HG02642 (cell line): Measurements from ENCODE around the gene PCLO.
"Not testable (repeated sequence)": the region's sequence is repeated elsewhere in the genome, so short reads cannot be mapped to it uniquely, and the experiment has no call there.

Source experiments
- ATAC-seq: cut with Tn5 transposase; IDR thresholded peaks from one replicate; pipeline ENCODE4 v1.9.1; 2021; ENCODE audit warnings: mild to moderate bottlenecking; ENCODE audit not compliant: unreplicated experiment, poor library complexity

The PCLO gene

DNA sequence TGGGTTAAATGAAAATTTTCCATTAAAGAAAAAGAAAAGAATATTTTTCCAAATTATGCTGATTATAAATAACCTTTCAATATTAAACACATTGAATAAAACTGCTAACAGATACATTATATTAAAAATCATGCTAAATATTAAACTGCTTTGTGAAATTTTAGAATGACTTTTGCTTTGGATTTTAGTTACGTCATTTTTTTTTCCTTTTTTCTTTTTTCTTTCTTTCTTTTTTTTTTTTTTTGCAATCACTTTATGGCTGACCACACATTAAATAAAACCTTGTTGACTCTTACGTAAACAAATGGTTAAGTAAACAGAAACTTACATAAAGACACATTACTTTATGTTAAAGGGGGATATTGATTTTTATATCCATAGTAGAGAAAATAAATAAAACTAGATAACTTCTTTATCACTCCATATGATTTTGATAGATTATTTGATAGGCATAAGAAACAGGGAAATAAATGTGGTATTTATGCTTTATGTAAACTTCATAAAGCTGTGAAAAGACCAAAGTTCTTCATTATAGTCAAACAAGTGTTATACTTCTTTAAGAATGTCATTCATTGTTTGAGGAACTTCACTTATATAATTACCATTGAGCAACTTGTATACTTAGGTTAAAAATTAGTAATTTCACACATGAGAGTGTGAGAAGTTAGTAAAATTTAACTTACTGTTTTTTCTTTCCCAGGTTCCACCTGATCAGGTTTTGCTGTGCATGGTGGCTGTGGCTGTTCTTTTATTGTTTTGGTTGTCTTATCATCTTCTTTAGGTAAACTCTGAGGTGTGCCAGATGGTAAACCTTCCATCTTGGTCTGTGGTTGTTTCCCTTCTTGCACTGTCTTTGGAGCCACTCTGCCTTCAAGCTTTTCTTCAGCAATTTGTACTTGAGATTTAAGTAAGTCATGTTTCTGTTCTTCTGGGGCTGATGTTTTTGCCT, 197.3 kb downstream of the PCLO start:
- ATAC-seq: no peak

DNA sequence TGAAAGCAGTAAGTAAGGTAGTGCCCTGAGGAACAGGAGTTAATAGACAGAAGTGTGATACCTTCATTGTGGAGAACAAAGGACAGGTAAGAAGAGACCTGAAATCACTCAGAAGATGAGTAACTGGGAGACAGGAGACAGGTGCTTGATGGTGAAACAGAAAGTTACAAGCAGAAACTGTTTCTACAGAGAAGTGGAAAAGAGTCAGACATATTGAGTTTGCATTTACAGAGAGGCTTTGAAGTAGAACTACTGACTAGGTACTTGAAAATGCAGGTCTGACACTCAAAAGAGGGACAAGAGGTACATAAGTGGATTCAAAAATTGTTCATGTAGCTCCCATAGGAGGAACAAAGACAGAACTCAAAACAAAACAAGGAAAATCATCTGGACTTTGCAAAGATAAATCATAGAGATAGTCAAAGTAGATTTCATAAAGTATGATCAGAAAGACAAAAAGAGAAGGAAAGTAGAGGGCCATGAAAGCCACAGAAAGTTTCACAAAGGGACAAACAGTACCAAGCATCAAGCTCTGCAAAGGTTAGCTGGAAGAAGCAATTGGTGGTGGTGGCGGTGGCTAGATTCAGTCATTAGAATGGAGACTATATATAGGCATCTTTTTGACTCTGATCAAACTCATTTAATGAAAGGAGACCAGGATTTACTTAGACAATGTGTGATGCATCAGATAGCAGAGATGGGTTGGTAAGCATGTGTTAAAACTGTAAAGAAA, 198.4 kb downstream of the PCLO start:
- ATAC-seq: no peak

DNA sequence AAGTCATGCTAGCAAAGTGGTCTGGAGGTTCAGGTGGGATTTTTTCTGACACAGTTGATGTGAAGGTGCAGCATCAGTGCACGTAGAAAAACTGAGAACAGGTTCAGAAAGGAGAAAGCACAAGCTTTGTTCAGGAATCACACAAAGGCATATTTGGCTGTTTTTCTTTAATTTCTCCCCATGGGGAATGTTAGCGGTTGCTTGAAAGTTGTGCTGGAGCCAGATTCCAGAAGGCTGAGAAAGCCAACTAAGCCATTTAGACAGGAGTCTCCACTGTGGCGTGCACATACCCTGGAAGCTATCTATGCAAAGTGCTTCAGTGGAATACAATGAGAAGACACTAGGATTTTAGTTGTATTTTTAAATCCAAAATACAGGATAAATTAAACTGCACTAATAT, 201.4 kb downstream of the PCLO start:
- no peak for ATAC-seq

DNA sequence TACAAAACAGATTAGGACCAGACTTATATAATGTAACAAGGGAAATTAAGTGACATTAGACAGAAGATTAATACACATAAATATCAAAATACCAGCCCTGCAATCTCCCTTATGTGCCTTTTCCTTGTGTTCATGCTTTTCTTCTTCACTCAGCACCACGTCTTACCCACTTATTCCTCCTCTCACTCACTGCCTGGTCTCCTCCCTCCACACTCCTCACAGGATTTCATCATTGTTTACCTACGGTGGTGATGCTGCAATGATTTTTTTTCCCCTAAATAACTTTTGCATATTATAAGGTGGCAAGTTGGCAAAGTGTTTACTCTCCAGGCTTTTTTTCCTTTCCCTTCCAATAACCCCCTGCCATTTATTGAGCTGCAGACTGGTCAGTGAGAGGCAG, 203.2 kb downstream of the PCLO start:
- ATAC-seq: no peak

DNA sequence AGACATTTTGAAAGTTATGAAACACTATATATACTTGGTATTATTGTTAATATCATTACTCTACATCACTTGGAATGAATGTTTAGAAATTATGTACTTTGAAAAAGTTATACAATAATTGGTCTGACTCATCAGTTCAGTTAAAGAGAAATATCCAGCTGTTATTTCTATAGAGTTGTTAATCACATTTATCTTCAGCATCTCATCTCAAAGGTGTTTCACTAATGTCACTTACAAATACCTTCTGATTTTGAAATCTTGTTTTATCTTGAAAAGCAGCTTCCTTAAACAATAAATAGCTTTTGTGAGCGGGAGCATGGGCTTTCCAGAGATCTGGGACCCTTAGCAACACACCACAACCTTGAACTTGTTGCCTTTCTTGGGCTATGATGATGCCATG, 205.2 kb downstream of the PCLO start:
- ATAC-seq: no peak

DNA sequence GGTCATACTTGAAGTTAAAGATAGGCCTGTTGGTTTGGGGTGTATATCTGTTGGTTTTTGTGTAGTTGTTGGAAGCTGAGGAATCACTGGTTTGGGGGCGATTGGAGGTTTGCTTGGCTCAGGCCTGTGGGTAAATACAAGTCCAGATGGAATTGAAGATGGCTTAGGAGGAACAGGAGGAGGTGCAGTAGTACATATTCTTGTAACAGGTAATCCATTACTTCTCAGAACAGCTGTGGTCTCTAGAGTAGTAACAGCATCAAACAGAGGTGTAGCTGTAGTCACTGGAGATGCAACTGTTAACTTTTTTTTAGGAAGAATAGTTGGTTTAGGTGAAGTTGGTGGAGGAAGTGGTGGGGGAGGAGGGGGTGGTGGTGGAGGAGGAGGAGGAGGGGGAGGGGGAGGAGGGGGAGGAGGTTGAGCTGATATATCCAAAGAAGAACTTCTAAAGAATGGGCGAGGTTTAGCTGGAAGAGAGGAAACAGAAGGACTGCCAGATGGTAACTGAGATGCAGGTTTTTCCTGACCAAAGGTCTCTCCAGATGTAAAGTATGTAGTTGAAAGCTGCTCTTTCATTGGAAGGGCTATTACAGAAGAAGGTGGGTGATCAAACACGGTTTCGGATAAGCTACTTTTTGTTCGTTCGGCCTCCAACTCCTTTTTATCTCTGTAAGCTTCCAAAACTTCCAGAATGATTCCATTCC, 209.2 kb downstream of the PCLO start:
- ATAC-seq: no peak

DNA sequence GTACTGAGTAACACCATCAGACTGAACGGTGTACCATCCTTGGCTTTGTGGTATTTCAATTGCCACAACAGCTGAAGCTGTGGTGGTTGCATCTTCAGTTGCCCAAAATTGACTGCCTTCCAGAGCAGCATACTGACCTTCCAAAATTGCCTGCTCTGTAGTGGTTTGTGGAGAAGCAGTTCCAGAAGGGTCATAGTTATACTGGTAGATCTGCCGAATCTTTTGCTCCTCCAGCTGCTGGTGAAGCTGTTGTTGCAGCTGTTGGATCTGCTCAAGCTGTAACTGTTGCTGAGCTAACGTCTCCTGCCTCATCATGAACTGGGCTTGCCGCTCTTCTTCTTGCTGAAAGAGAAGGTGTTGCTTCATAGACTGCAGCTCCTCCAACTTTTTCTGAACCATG, 212.2 kb downstream of the PCLO start:
- ATAC-seq: no peak

DNA sequence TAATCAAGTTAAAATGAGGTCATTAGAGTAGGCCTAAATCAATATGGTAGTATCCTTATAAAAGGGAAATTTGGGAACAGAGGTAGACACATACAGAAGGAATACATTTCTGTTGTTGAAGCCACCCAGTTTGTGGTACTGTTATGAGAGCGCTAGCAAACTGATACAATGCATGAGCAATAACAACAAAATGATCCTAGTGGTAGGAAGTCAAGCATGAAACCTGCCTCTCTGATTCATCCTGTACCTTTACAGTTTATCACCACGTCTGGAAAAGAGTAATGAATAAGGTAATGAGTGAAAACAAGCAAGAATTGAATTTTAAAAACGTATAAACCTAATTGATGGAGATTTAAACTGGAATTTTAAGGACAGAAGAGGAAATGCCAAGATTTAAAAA, 217.2 kb downstream of the PCLO start:
- ATAC-seq: no peak

DNA sequence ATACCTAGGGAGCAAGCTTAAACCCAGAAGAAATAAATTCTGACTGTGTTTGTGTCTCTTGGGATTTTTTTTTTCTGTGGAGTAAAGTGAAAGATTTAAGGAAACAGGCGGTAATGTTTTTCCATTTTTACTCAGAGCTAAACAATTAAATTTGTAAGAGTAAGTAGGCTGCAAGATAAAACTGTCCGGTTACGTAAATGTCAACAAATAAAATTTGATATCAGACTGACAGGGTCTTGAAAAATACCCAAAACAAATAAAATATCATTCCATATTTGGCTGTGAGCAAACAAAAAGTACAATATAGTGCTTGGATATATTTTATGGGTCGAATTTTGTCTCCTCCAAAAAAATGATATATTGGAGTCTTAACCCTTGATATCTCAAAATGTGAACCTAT, 217.6 kb downstream of the PCLO start:
- ATAC-seq: no peak

DNA sequence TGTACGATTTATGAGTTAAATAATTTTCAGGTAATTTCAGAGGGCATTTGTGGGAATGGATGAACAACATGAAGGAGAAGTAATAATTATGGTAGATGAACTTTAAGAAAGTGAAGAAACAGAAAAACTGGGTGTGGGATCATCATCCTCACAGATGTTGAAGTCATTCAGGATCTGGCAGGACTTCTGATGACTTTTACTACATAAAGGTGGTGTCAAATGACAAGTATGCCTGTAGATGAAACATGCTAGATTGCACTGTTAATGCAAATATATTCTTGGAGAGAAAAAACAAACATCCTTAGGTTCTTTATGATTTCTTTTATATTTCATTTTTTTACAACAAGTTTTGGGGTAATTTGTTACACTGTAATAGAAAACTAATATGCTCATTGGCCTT, 230.2 kb downstream of the PCLO start:
- ATAC-seq: no peak

DNA sequence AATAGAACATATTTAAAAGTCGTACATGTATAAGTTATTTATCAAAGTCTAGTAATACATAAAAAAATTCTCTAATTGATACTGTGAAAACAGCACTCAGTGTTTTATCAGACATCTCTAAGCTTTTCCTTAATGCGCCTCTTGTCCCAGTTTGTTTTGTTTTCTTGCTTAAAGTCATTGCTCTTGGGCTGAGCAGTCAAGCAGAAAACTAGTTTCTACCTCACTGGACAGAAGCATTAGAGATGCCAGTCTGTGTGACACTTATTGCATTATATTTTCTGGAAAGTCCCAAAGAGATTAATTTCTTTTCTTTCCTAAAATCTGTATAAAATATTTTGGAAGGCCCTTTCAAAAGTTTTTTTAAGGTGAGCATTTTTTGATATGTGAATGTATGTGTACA, 236.2 kb downstream of the PCLO start:
- ATAC-seq: no peak

DNA sequence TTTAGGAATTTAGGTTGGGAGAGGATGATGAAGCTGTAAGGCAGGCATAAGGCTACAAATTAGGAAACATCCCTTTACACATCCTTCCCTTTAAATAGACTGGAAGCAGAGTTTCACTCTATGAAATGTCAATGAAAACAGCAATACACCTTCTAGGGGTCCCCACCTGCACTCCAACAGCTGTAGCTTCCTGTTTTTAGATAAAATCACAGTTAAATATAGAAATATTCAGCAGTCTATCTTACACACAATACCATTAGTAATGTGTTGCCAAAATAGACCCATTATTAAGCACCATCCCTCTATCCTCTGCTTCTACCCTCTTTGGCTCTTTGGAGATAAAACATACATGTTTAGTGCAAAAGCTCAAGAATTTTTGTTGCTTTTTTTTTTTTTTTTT, 237.4 kb downstream of the PCLO start:
- ATAC-seq: no peak

DNA sequence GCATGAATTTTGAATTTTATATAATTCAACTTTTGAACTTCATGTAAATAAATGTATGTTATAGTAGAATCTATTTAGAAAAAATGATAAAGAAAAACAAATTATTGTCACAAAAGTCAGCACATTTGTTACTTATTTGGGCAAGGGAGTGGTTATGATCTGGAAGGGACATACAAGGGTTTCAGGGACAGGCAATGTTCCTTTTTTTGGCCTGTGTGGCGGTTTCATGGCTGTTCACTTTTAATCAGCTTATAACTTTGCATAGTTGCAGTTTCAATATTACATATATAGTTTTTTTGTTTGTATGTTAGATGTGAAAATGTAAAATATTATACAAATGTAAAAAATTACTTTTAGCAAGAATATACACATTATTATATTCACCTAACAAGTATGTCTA, 256.2 kb downstream of the PCLO start:
- no peak for ATAC-seq

DNA sequence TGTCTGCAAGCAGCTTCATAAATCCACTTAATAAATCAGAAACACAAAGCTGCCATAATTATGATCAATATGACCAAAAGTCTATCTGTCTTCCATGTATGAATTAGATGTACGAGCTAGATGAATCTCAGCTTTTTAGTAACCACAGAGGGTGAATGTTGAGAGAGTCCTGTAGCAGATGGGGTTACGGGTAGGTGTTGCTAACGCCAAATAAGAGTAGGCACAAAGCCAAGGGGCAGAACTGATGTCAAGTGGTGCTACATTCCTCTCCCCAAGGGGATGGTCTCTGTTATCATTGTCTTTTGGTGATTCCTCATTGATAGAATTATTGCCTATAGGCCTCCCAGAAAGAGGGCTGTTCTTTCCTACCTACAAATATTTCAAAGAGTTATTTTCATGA, 257.8 kb downstream of the PCLO start:
- ATAC-seq: no peak

DNA sequence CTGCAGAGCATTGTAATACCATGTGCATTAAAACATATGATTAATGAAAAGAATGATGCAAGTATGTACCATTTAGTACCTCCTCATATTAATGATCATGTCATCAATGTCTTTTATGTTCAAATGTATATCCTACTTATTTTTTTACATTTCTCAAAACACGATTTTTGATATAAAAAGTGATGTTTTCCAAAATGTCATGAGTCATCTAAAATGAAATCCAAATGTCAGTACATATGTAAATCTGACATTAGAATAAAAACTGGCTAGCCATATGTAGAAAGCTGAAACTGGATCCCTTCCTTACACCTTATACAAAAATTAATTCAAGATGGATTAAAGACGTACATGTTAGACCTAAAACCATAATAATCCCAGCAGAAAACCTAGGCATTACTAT, 261.6 kb downstream of the PCLO start:
- ATAC-seq: not testable (repeated sequence)

DNA sequence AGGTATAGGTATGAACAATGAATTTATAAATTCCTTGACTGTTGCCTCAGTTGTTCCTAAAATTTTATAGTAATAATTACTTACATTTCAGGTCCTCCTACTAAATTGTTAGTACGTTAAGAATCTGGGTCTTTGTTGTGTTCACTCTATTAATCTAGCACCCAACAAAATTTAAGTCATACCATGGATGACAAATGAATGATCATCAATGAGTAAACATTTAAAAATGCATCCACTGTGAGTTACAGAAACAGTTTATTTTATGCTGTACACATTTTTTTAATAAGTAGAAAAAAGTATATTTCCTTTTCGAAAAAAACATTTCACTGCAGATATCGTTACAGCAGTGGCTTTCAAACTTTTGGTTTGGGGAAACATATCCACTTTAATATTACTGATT, 265.2 kb downstream of the PCLO start:
- ATAC-seq: no peak

DNA sequence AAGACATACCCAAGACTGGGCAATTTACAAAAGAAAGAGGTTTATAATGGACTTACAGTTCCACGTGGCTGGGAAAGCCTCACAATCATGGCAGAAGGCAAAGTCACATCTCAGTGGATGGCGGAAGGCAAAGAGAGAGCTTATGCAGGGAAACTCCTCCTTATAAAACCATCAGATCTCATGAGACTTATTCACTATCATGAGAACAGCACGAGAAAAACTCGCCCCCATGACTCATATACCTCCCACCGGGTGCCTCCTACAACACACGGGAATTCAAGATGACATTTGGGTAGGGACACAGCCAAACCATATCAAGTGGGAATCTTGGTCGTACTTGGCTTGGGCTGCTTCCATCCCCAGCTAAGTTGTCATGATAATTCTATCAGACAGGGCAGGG, 268.3 kb downstream of the PCLO start:
- not testable (repeated sequence) for ATAC-seq

DNA sequence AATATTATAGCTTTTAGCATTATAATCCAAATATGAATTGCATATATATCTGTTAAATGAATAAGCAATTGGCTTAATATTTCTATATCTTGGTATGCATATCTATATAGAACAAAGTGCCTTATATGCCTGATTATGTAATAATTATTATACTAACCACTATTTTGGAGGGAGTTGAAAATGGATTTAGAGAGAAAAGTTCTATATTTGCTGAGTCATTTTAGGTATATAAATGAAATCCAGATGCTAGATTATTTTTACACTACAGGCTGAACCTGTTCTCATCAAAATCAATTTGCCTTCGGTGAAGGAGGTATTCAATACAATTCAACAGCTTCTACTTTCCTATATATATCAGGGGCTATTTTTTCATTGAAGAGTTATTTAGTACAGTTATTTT, 276.4 kb downstream of the PCLO start:
- no peak for ATAC-seq

DNA sequence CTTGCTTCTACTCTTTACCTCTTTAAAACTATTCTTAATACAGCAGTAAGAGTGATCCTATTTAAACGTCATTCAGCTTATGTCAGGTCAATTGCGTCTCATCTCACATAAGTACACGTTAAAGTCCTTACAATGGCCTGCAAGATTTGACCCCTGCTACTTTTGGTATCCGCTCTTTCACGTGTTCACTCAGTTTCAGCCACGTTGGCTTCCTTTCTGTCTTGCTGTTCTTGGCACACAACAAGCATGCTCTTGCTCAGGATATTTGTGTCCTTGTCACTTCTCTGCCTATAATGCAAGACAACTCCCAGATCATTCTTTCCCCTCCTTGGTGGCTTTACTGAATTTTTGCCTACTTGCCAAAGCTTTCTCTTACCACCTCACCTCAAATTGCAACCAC, 296.8 kb downstream of the PCLO start:
- ATAC-seq: no peak

DNA sequence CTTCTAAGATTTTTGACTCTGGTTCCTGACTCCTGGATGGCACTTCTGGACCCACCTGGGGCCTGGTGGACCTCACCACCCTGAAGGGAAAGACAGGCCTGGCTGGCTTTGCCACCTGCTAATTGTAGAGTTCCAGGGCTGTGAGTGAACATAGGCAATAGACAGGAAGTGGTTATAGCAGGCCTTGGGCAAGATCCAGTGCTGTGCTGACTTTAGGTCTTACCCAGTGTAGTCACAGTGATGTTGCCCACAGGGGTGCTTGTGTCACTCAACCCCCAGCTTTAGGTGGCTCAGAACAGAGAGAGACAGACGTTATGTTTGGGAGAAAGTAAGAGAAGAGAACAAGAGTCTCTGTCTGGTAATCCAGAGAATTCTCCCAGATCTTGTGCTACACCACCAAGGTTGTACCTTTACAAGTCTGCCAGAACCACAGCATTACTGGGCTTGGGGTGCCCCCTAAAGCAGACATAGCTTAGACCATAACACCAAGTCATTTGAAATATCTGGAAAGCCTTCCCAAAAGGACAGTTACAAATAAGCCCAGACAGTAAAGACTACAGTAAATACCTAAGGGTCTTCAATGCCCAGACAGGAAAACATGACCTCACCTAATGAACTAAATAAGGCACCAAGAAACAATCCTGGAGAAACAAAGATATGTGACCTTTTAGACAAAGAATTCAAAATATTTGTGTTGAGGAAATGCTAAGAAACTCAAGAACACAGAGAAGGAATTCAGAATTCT, 303.4 kb downstream of the PCLO start:
- no peak for ATAC-seq
